PC-3 (cell line): ENCODE data around the gene DDX54. TPM values are rescaled to one million over a fixed set of nuclear protein-coding genes. Genes with fewer than 3 reads are reported as not detected.

Source experiments
- ATAC-seq: fragments of 200-7000 bp; cut with Tn5 transposase; 2 replicates; pipeline ENCODE4 v1.9.1; 2020; ENCODE audit warnings: mild to moderate bottlenecking, moderate library complexity
- Bru-seq: library from RNA; stranded (reverse); fragments of 400-500 nt; gene quantifications from one replicate; lab custom pipeline; 2021; lab: Mats Ljungman, UMichigan
- BruChase-seq, 2 experiments: library from RNA; stranded (reverse); fragments of 400-500 nt; gene quantifications; one replicate each; lab custom pipeline; 2021; lab: Mats Ljungman, UMichigan
- BruUV-seq: library from RNA; stranded (reverse); fragments of 400-500 nt; replicated peaks from 2 replicates; lab custom pipeline; 2021; lab: Mats Ljungman, UMichigan
- CTCF ChIA-PET: fragments of 300-600 bp; sonication (Branson Sonifier 250); formaldehyde crosslinking; loops from one replicate; lab custom pipeline; 2022; ENCODE audit warnings: antibody characterized with exemption; lab: Charles Lee
- POLR2A ChIA-PET: fragments of 300-600 bp; sonication (Branson Sonifier 250); formaldehyde crosslinking; loops from one replicate; lab custom pipeline; 2022; ENCODE audit warnings: antibody characterized with exemption; ENCODE audit not compliant: unreplicated experiment; lab: Charles Lee
- DNase-seq: peaks from one replicate; pipeline ENCODE4 v3.0.0-alpha.2; 2015
- H2AFZ ChIP-seq: fragments of 300-600 bp; sonication (generic); 2 replicates; pipeline ENCODE4 v1.6.0; 2016; ENCODE audit warnings: antibody characterized with exemption, low read length
- H3F3A ChIP-seq: fragments of 300-600 bp; sonication (generic); one replicate; pipeline ENCODE4 v1.6.0; 2017; ENCODE audit warnings: antibody characterized with exemption, low read length, control low read depth, mild to moderate bottlenecking; ENCODE audit not compliant: unreplicated experiment
- H3K27ac ChIP-seq: fragments of 300-600 bp; sonication (generic); 2 replicates; pipeline ENCODE4 v1.5.1; 2016; ENCODE audit warnings: mild to moderate bottlenecking, low read length
- H3K27me3 ChIP-seq: fragments of 300-600 bp; sonication (generic); 2 replicates; pipeline ENCODE4 v1.6.1; 2016; ENCODE audit warnings: low read length, mixed read lengths
- H3K36me3 ChIP-seq: fragments of 300-600 bp; sonication (generic); 2 replicates; pipeline ENCODE4 v1.6.1; 2016; ENCODE audit warnings: low read depth, mixed run types, low read length, mixed read lengths
- H3K4me1 ChIP-seq: fragments of 300-600 bp; sonication (generic); 2 replicates; pipeline ENCODE4 v1.5.1; 2016; ENCODE audit warnings: low read length; ENCODE audit not compliant: insufficient read depth
- H3K4me2 ChIP-seq: fragments of 300-600 bp; sonication (generic); 2 replicates; pipeline ENCODE4 v1.6.0; 2016; ENCODE audit warnings: low read length
- H3K4me3 ChIP-seq: fragments of 300-600 bp; sonication (generic); 2 replicates; pipeline ENCODE4 v1.5.1; 2016; ENCODE audit warnings: mild to moderate bottlenecking, low read length, mixed read lengths
- H3K79me2 ChIP-seq: fragments of 300-600 bp; sonication (generic); 2 replicates; pipeline ENCODE4 v1.6.1; 2017; ENCODE audit warnings: low read length, mixed read lengths
- H3K9ac ChIP-seq: fragments of 300-600 bp; sonication (generic); 2 replicates; pipeline ENCODE4 v1.6.0; 2016; ENCODE audit warnings: mild to moderate bottlenecking, low read length
- H3K9me2 ChIP-seq: fragments of 300-600 bp; sonication (generic); replicated peaks from 2 replicates; pipeline ENCODE4 v1.6.1; 2016; ENCODE audit warnings: mixed run types, low read length, mixed read lengths
- H3K9me3 ChIP-seq: fragments of 300-600 bp; sonication (generic); 2 replicates; pipeline ENCODE4 v1.6.1; 2016; ENCODE audit warnings: low read length, mixed read lengths
- H4K20me1 ChIP-seq: fragments of 300-600 bp; sonication (generic); 2 replicates; pipeline ENCODE4 v1.6.1; 2016; ENCODE audit warnings: low read length, mixed read lengths
- EZH2 ChIP-seq: fragments of 300-600 bp; sonication (generic); IDR thresholded peaks from one replicate; pipeline ENCODE4 v1.6.1; 2017; ENCODE audit warnings: antibody characterized with exemption, mild to moderate bottlenecking, low read length; ENCODE audit not compliant: unreplicated experiment
- EZH2phosphoT487 ChIP-seq: fragments of 300-600 bp; sonication (generic); IDR thresholded peaks from 2 replicates; pipeline ENCODE4 v1.6.1; 2018; ENCODE audit warnings: mild to moderate bottlenecking, antibody characterized with exemption, low read length, borderline replicate concordance
- intact Hi-C: fragments of 100-400 bp; cut with micrococcal nuclease; formaldehyde crosslinking; loops from 2 replicates; pipeline ENCODE4 v1.9.0; 2023
- long read RNA-seq: library from polyadenylated mRNA; unstranded; transcript quantifications from one replicate; pipeline ENCODE4 v2.0.0, GENCODE V29; 2021; ENCODE audit not compliant: unreplicated experiment
- total RNA-seq: library from RNA; depleted of rRNA; stranded (reverse); fragments of >200 nt; gene quantifications from 2 replicates; pipeline ENCODE4 v1.2.3, GENCODE V29; 2014; rRNA removed
- TF ChIP-seq, protein P1 (sequence below): fragments of 300-600 bp; sonication (generic); conservative IDR thresholded peaks from 2 replicates; pipeline ENCODE4 v1.5.1; 2017; ENCODE audit warnings: antibody characterized with exemption, low read depth, mild to moderate bottlenecking, low read length

Gene DDX54, protein sequence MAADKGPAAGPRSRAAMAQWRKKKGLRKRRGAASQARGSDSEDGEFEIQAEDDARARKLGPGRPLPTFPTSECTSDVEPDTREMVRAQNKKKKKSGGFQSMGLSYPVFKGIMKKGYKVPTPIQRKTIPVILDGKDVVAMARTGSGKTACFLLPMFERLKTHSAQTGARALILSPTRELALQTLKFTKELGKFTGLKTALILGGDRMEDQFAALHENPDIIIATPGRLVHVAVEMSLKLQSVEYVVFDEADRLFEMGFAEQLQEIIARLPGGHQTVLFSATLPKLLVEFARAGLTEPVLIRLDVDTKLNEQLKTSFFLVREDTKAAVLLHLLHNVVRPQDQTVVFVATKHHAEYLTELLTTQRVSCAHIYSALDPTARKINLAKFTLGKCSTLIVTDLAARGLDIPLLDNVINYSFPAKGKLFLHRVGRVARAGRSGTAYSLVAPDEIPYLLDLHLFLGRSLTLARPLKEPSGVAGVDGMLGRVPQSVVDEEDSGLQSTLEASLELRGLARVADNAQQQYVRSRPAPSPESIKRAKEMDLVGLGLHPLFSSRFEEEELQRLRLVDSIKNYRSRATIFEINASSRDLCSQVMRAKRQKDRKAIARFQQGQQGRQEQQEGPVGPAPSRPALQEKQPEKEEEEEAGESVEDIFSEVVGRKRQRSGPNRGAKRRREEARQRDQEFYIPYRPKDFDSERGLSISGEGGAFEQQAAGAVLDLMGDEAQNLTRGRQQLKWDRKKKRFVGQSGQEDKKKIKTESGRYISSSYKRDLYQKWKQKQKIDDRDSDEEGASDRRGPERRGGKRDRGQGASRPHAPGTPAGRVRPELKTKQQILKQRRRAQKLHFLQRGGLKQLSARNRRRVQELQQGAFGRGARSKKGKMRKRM
- total RNA-seq (158 and 309 TPM in 2 replicates), Bru-seq, nascent RNA (percentile 83 among the genes with signal in this experiment), BruChase-seq, experiment 1, labeled RNA remaining after a 6-hour chase (percentile 84 among the genes with signal in this experiment), BruChase-seq, experiment 2, labeled RNA remaining after a 2-hour chase (percentile 84 among the genes with signal in this experiment)
- long read RNA-seq, full-length matches to known transcripts: 132 of 267 reads
- long read RNA-seq, partial matches to known transcripts: 102 of 267 reads
- long read RNA-seq, other reads (novel, unspliced or antisense): 33 of 267 reads

- Histone ChIP-seq H3K4me1 (peaks cover 24% of the 10 kb centered on the region), H3K4me2 (peak within 1 kb of the TSS; percentile 90), H3K27ac (peak within 1 kb of the TSS; percentile 91), H3K79me2 (peaks cover 77% of the 10 kb centered on the region), H3K9me3 (no peaks in the 10 kb centered on the region), H3K27me3 (no peaks in the 10 kb centered on the region), H3K9me2 (no peaks in the 10 kb centered on the region), H3F3A (no peaks in the 10 kb centered on the region), H3K9ac (peak within 1 kb of the TSS; percentile 100), H4K20me1 (peaks cover 37% of the 10 kb centered on the region), H3K36me3 (peaks cover 23% of the 10 kb centered on the region), H2AFZ (peak within 1 kb of the TSS; percentile 86), H3K4me3 (peak within 1 kb of the TSS; percentile 95)
- ChIA-PET POLR2A (interaction anchor here (0.5 to 0.7 kb wide), 4 partner anchors 54 to 1401 kb away, joined by 3 to 18 read pairs (median 4); no protein-coding TSS in a partner anchor), CTCF (no interaction called here)
- DNase-seq (peak; percentile 73), ATAC-seq (peak; percentile 64)
- no TSS peak for BruUV-seq
- no peak for TF ChIP-seq EZH2
- TF ChIP-seq, protein P1, sequence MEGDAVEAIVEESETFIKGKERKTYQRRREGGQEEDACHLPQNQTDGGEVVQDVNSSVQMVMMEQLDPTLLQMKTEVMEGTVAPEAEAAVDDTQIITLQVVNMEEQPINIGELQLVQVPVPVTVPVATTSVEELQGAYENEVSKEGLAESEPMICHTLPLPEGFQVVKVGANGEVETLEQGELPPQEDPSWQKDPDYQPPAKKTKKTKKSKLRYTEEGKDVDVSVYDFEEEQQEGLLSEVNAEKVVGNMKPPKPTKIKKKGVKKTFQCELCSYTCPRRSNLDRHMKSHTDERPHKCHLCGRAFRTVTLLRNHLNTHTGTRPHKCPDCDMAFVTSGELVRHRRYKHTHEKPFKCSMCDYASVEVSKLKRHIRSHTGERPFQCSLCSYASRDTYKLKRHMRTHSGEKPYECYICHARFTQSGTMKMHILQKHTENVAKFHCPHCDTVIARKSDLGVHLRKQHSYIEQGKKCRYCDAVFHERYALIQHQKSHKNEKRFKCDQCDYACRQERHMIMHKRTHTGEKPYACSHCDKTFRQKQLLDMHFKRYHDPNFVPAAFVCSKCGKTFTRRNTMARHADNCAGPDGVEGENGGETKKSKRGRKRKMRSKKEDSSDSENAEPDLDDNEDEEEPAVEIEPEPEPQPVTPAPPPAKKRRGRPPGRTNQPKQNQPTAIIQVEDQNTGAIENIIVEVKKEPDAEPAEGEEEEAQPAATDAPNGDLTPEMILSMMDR: no peak
- TF ChIP-seq EZH2phosphoT487: no peak
- intact Hi-C loops: no loop called here
Observed at GRCh38 chr12:113185180-113186032, at the start of gene DDX54, which contains the start of gene RITA1. Gene DDX54 (minus strand): TSS chr12:113185478. CDS start chr12:113185451, 27 bp downstream. Gene RITA1 (plus strand): TSS chr12:113185721. CDS start chr12:113186747, 1,026 bp downstream.

GRCh38 chr12:113234483-113234882 lies 49.2 kb upstream of the DDX54 start:
- Histone ChIP-seq H3K9me3 (no peaks in the 10 kb centered on the region), H3F3A (no peaks in the 10 kb centered on the region), H3K27me3 (no peaks in the 10 kb centered on the region), H4K20me1 (no peaks in the 10 kb centered on the region), H3K4me2 (no peak overlapping the region), H3K27ac (no peak overlapping the region), H3K9ac (no peak overlapping the region), H3K79me2 (0 out of 2 replicates have a peak, but pooled peaks cover 1% of the 10 kb centered on the region), H3K36me3 (peaks cover 10% of the 10 kb centered on the region), H3K4me1 (peaks cover 4% of the 10 kb centered on the region), H3K4me3 (no peak overlapping the region), H3K9me2 (no peaks in the 10 kb centered on the region), H2AFZ (no peak overlapping the region)
- intact Hi-C loops: no loop called here
- TF ChIP-seq, protein P1: no peak
- TF ChIP-seq EZH2phosphoT487 (no peak), EZH2 (no peak)
- ChIA-PET CTCF (no interaction called here), POLR2A (no interaction called here)
- BruUV-seq: no TSS peak
- ATAC-seq (no peak), DNase-seq (no peak)
